BJ (cell line): Measurements from ENCODE around the gene ST6GALNAC6. TPM values are rescaled to one million over a fixed set of nuclear protein-coding genes. Genes with fewer than 3 reads are reported as not detected.

Source experiments
- CTCF ChIA-PET: fragments of 350-600 bp; formaldehyde crosslinking; extraction: SDS; loops from one replicate; lab custom pipeline; 2021; ENCODE audit warnings: antibody characterized with exemption, inconsistent platforms; lab: Yijun Ruan, JAX
- POLR2A ChIA-PET: fragments of 300-600 bp; sonication (Branson Sonifier 250); formaldehyde crosslinking; extraction: SDS; loops from one replicate; lab custom pipeline; 2021; ENCODE audit warnings: antibody characterized with exemption; lab: Charles Lee
- DNase-seq: peaks from one replicate; pipeline ENCODE4 v3.0.0-alpha.2; 2011; ENCODE audit warnings: low read depth
- H3K27me3 ChIP-seq: 2 replicates; pipeline ENCODE4 v1.6.0; 2011; ENCODE audit warnings: low read length; ENCODE audit not compliant: control insufficient read depth, insufficient read depth
- H3K36me3 ChIP-seq: 2 replicates; pipeline ENCODE4 v1.5.1; 2011; ENCODE audit warnings: low read length; ENCODE audit not compliant: control insufficient read depth, insufficient read depth
- H3K4me3 ChIP-seq: 2 replicates; pipeline ENCODE4 v1.5.1; 2011; ENCODE audit warnings: low read depth, mild to moderate bottlenecking, control low read depth, low read length
- CTCF ChIP-seq: IDR thresholded peaks from 2 replicates; pipeline ENCODE4 v1.5.1; 2011; ENCODE audit warnings: low read depth, mild to moderate bottlenecking, control low read depth, inconsistent platforms, low read length, moderate library complexity; ENCODE audit not compliant: insufficient read depth
- polyA plus RNA-seq: library from polyadenylated mRNA; depleted of rRNA; stranded (reverse); fragments of >200 nt; gene quantifications from 2 replicates; pipeline ENCODE4 v1.2.3, GENCODE V29; 2011

Gene ST6GALNAC6
- polyA plus RNA-seq, 1 experiment, result 78.3 TPM

- CTCF ChIA-PET, result interaction anchor here (0.9 to 1.6 kb wide), 4 partner anchors 14 to 139 kb away, joined by 3 to 6 read pairs (median 4); partner anchors contain the start of genes ENG and TOR2A
- no peak for TF ChIP-seq CTCF
- Histone ChIP-seq H3K27me3 (no peaks in the 10 kb centered on the region), H3K36me3 (peaks cover 3% of the 10 kb centered on the region; the same call in 1 of the 2 replicates), H3K4me3 (no peak overlapping the region)
- DNase-seq, result no peak
- POLR2A ChIA-PET, result no interaction called here
Observed at GRCh38 chr9:127874301-127875221, 24.8 kb downstream of the ST6GALNAC6 start.

GRCh38 chr9:127873886-127874285, 25.5 kb downstream of the ST6GALNAC6 start:
- ChIA-PET POLR2A (no interaction called here), CTCF (interaction anchor here (0.7 to 1.6 kb wide), 5 partner anchors 13 to 139 kb away, joined by 3 to 6 read pairs (median 4); partner anchors contain the start of genes ENG and TOR2A)
- Histone ChIP-seq H3K36me3 (peaks cover 4% of the 10 kb centered on the region; the same call in 1 of the 2 replicates), H3K27me3 (no peaks in the 10 kb centered on the region), H3K4me3 (no peak overlapping the region)
- TF ChIP-seq CTCF, result no peak
- no peak for DNase-seq

- ChIA-PET CTCF (interaction anchor here (0.7 to 1.6 kb wide), 5 partner anchors 13 to 138 kb away, joined by 3 to 6 read pairs (median 4); partner anchors contain the start of genes ENG and TOR2A), POLR2A (no interaction called here)
- Histone ChIP-seq H3K36me3 (peaks cover 5% of the 10 kb centered on the region), H3K27me3 (no peaks in the 10 kb centered on the region), H3K4me3 (no peak overlapping the region)
- DNase-seq, result no peak
- TF ChIP-seq CTCF, result no peak
Observed at GRCh38 chr9:127873223-127873691, 26.1 kb downstream of the ST6GALNAC6 start.

- CTCF ChIA-PET, result interaction anchor here (0.8 to 1.6 kb wide), 5 partner anchors 17 to 138 kb away, joined by 3 to 5 read pairs (median 4); partner anchors contain the start of genes ENG and TOR2A
- no peak for DNase-seq
Observed at GRCh38 chr9:127872369-127873222, 26.8 kb downstream of the ST6GALNAC6 start.

More at GRCh38 chr9:127872369-127873222, 26.8 kb downstream of the ST6GALNAC6 start:
- POLR2A ChIA-PET, result interaction anchor here (0.6 kb wide), 1 partner anchor 490 kb away, joined by 5 read pairs; no protein-coding TSS in a partner anchor
- Histone ChIP-seq H3K27me3 (no peaks in the 10 kb centered on the region), H3K36me3 (peaks cover 10% of the 10 kb centered on the region), H3K4me3 (no peak overlapping the region)
- no peak for TF ChIP-seq CTCF
